Fibroblast of mammary gland (primary cell): ENCODE measurements around the gene SCN2A.
"Not testable (repeated sequence)": the region's sequence is repeated elsewhere in the genome, so short reads cannot be mapped to it uniquely, and the experiment has no call there.

Experiments used
- DNase-seq: peaks from one replicate; pipeline ENCODE4 v3.0.0-alpha.2; 2010; ENCODE audit warnings: low read depth
- H3K4me3 ChIP-seq: 2 replicates; pipeline ENCODE4 v1.5.1; 2011; ENCODE audit warnings: low read depth, mild to moderate bottlenecking, low read length, moderate library complexity; ENCODE audit not compliant: control insufficient read depth
- CTCF ChIP-seq: conservative IDR thresholded peaks from 2 replicates; pipeline ENCODE4 v1.5.1; 2011; ENCODE audit warnings: low read depth, low read length, inconsistent platforms; ENCODE audit not compliant: control insufficient read depth, insufficient read depth

SCN2A gene

GRCh38 chr2:165295643-165296042 is 56.4 kb downstream of the SCN2A start:
- DNase-seq, result no peak
- no peak for TF ChIP-seq CTCF
- H3K4me3 ChIP-seq, result no peak overlapping the region

DNA sequence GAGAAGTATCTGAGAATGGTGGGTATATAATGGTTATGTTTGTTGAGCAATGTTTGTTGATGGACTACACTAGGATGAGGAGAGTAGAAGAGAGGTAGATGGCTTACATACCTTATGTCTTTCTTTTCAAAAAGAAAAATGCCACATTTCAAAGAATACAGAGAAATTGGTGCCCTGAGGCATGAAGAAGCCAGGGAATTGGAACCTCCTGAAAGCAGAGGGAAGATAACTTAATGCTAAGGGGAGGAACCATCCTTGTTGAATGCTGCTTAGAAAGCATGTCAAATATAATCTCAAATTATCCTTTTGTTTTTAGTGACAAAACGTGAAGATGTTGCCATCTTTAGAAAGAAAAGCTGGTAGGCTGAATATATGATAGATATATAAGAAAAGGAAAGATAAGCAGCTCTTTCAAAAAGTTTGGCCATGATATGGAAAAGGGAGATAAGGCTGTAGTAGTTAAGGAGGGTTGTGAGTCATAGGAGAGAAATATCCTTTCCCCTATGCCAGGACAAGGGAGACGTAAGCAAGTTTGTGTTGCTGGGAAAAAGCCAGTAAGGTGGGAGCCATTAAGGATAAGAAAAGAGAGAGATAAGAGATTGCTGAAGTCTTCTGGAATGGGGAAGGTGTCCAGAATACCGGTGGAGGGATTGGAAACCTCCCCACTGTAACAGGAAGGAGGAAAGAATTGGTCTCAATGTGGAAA is 66.3 kb downstream of the SCN2A start:
- TF ChIP-seq CTCF, result no peak
- no peak overlapping the region for H3K4me3 ChIP-seq
- DNase-seq, result no peak

DNA sequence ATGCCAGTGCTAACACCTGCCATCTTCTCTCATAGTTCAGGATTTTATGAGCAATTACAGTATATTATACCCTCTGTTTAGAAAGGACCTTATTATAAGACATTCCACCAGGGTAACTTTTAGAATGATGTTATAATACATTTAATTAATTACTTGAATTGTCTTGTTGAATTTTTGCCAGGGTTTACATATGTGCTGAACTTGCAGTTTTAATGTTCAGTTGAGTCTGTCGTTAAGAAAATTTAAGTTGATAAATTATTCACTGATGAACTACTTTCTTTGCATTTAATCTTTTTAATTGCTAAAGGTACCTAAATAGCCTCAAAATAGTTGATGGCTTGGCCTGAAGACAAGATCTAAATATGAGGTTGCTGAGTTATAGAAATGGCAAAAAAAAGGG is 68.1 kb downstream of the SCN2A start:
- no peak overlapping the region for H3K4me3 ChIP-seq
- DNase-seq, result no peak
- no peak for TF ChIP-seq CTCF

GRCh38 chr2:165311949-165312348 is 72.7 kb downstream of the SCN2A start:
- no peak overlapping the region for H3K4me3 ChIP-seq
- no peak for TF ChIP-seq CTCF
- DNase-seq, result no peak

DNA sequence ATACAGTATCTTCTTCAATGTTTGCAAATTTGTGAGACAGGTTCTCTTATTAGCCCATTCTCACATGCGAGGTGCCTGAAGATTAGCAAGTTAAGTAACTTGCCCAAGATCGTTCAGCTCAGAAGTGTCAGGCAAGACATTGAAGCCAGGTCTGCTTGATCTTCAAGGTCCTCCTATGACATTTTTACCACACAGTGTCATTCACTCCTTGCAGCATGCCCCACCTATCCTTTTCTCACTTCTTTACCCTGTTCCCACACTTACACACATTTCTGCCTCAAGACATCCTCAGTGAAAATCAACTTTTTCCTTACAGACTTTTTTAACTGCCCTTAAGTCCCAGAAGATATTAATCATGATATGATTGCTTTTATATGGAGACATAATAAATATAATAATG is 73.8 kb downstream of the SCN2A start:
- H3K4me3 ChIP-seq, result no peak overlapping the region
- DNase-seq, result no peak
- TF ChIP-seq CTCF, result no peak

DNA sequence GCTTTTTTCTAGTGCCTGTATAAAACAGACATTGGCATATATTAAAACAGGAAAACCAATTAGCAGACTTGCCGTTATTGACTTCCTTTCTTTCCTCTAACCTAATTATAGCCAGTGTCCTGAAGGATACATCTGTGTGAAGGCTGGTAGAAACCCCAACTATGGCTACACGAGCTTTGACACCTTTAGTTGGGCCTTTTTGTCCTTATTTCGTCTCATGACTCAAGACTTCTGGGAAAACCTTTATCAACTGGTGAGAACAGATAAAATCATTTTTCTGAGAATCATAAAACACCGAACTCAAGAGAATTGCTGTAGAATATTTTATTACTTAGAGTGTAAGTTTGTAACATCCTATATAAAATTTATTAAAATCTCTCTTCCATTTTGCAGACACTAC is 74.3 kb downstream of the SCN2A start:
- no peak for DNase-seq
- no peak overlapping the region for H3K4me3 ChIP-seq
- TF ChIP-seq CTCF, result no peak

DNA sequence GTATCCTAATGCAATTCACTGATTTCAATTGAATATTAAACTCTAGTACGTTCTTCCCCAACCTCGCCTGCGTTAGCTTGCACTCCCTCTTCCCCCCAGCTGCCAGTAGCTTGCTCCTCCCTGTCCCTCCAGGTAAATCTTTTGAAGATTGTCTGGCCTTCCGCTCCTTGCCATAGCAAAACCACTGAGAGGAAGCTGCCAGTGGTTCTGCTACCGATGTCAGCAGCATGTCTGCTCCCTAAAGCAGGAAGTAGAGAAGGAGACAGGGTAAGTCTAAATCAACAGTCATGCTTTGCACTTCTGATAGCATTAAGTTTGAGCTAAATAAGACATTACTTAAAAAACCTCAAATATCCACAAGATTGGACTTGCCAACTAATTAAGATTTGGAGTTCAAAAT is 89.1 kb downstream of the SCN2A start:
- no peak for TF ChIP-seq CTCF
- no peak for DNase-seq
- H3K4me3 ChIP-seq, result no peak overlapping the region

- not testable (repeated sequence) for H3K4me3 ChIP-seq
These were observed 105.1 kb downstream of the SCN2A start for GRCh38 chr2:165344276-165344675.

More at GRCh38 chr2:165344276-165344675, 105.1 kb downstream of the SCN2A start:
- not testable (repeated sequence) for DNase-seq
